ENCODE measurements around the gene NR2F6.
"Not testable (repeated sequence)": the region's sequence is repeated elsewhere in the genome, so short reads cannot be mapped to it uniquely, and the experiment has no call there.

NR2F6 gene

DNA sequence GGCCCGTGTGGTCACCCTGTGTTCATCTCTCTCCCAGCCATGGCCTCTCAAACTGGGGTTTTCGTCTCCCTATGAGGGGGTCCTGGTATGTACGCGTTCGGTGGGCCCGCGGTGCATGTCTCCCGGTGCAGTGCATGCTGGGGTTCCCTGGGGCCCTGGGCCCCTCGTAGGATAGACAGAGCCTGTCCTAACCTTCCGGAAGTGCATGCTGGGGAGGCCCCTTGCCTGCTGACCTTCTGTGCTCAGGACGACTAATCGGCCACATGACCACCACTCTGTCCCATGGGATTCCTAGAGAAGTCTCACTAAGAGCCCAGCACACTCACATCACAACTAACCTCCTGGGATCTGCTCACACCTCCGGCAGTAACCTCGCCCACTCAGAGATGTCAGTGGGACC, 35.4 kb downstream of the NR2F6 start:
- no peak for DNase-seq

DNA sequence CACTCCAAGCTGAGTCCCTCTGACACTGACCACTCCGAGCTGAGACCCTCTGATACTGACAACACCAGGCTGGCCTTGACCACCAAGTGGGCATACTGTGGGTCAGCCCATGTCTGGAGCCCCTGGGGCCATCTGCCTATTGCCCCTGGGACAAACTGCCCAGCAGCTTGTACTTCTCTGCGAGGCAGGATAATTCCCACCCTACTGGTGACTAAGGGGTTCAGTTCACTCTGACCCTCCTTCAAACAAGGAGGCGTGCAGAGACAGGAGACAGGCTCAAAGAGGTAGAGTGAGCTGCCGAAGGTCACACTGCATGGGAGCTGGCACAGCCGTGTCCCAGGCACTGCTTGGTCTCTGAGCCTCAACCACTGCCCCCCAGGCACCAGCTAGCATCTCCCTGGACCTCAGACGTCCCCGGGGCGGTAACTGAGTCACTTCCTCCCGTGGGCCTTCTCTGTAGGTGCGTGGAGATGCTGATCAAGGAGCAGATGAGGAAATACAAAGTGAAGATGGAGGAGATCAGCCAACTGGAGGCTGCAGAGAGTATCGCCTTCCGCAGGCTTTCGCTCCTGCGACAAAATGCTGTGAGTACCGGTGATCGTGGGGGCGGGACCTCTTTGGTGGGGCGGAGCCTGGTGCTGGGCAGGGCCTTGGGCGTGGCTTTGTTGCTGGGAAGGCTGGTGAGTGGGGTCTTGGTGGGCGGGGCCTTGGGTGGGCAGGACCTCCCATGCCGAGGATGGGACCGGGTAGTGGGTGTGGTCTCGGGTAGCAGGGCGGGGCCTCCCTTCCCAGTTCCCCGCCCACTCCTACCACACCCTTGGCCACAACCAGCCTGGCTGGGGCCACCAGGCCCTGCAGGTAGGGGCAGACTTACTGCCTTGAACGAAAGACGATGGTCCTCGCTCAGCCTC, 36.3 kb downstream of the NR2F6 start:
- DNase-seq = no peak

DNA sequence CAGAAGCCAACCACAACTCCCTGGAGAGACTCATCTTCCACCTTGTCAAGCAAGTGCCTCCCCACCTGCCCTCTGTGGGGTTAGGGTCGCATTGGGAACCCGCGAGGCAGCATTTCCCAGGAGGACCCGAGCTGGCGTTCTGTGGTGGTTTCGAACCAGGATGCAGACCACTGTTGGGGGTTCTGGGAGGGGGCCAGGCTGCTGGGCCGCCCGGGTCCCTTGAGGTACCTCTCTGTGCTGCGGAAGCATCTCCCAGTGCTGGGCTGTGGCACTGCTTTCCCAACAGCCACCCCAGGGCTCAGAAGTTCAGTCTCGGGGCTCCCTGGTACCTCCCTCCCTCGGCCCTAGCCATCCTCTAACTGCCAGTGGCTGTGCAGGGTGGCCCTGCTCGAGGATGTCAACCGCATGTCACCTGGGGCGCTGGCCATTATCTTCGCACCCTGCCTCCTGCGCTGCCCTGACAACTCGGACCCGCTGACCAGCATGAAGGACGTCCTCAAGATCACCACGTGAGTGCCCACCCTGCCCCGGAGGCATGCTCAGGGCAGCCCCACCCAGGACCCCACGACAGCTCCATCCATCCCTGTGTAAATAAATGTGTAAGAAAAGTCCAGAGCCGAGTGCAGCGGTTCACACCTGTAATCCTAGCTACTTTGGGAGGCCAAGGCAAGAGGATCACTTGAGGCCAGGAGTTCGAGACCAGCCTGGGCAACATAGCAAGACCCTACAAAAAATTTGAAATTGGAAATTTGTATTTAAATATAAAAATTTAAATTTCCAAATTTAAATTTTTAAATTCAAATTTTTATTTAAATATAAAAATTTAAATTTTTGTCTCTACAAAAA, 38.8 kb downstream of the NR2F6 start:
- no peak for DNase-seq

DNA sequence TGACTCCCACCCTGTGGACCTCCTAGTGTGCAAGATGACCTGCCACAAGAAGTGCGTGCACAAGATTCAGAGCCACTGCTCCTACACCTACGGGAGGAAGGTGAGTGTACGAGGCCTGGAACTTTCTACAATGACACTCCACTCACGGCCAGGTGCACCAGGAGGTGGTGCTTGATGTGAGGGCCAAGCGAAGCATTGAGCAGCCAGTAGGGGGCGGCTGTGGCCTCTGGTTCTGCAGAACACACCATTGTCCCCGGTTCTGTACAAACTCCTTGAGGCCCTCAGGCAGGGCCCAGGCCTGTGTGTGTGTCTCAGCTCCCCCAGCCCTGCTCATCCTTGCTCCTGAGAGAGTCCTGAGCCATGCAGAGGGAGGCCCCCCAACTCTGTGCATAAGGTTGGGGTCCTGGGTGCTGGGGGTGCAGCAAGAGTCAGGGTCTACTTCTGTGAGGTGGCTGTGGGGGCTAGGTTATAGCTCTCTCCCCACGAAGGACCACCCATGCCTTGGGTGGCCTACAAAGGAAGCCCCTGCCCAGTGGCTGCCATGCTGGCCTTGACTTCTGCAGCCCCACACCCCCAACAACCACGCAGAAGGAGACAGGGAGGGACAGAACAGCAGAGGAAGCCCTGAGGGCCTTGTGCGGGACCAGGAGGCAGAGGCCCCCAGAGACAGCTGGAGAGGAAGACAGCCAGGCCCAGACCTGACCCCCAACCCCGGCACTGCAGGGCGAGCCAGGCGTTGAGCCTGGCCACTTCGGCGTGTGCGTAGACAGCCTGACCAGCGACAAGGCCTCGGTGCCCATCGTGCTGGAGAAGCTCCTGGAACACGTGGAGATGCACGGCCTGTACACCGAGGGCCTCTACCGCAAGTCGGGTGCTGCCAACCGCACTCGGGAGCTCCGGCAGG, 40.2 kb downstream of the NR2F6 start:
- peak; percentile 44 for DNase-seq

DNA sequence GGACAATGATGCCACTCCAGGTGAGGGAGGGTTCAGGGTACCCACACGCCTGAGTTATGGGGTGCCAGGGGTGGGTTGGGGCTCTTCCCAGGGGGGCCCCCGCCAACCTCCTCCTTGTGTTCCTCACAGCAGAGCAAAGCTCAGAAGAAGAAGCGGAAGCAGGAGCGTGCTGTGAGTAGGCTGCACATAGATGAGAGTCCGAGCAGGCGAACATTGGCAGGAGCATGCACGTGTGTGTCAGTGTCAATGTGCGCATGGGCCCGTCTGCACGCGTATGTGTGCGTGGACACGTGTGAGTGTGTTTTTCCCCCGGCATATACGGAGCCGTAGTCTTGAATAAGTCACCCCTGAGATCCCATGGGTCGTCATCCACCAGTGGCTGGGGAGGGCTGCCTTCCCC, 43.0 kb downstream of the NR2F6 start:
- DNase-seq = no peak

DNA sequence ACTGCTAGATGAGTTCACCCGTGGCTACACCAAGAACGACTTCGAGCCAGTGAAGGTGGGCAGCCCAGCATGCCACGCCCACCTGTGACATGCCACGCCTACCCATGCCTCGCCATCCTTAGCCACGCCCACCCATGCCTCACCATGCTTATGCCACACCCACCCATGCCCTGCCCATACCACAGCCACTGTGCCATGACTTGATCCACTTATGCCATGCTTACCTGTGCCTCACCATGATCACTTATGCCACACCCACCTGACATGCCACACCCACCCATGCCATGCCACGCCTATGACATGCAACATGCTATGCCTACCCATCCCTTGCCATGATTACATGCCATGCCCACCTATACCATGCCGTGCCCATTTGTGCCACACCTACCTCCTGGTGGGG, 43.5 kb downstream of the NR2F6 start:
- DNase-seq = no peak

DNA sequence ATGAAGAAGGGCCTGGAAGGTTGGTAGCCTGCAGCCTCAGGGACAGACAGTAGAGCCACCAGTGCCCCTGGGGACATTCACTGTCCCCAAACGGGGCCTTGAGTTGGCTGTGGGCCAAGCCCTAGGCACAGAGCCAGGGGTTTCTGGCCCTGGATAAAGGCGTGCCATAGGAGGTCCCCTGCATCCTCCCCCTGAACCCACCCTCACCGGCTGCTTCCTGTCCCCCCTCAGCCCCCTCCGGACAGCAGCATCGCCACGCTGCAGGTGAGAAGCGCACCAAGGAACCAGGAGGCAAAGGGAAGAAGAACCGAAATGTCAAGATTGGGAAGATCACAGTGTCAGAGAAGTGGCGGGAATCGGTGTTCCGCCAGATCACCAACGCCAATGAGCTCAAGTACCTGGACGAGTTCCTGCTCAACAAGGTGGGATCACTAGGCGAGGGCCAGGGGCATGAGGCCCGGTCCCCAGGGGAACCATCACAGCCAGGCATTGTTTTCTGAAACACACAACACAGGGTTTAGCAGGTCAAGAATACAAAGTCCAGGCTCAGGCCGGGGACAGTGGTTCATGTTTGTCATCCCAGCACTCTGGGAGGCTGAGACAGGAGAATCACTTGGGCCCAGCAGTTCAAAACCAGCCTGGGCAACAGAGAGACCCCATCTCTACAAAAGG, 45.2 kb downstream of the NR2F6 start:
- DNase-seq = no peak

DNA sequence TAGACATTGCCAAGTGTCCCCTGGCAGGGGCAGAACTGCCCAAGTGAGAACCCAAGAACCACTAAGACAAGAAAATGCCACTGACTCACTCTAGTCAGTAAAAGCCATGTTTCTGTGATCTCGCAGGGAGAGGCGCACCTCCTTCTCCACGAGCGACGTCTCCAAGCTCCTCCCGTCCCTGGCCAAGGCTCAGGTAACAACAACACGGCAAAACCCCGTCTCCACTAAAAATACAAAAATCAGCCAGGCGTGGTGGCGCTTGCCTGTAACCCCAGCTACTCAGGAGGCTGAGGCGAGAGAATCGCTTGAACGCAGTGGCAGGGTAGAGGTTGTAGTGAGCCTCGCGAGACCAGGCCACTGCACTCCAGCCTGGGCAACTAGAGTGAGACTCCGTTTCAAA, 48.1 kb downstream of the NR2F6 start:
- DNase-seq = no peak

DNA sequence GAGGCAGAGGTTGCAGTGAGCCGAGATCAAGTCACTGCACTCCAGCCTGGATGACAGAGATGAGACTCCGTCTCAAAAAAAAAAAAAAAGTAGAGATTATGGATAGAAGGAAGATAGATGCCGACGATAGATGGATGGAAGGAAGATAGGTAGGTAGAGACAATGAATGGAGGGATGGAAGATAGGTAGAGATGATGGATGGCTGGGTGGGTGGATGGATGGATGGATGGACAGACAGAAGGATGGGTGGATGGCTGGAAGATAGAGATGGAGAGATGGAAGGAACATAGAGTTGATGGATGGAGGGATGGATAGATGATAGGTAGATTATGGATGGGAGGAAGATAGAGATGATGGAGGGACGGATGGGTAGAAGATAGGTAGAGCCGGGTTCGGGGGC, 49.1 kb downstream of the NR2F6 start:
- no peak for DNase-seq

DNA sequence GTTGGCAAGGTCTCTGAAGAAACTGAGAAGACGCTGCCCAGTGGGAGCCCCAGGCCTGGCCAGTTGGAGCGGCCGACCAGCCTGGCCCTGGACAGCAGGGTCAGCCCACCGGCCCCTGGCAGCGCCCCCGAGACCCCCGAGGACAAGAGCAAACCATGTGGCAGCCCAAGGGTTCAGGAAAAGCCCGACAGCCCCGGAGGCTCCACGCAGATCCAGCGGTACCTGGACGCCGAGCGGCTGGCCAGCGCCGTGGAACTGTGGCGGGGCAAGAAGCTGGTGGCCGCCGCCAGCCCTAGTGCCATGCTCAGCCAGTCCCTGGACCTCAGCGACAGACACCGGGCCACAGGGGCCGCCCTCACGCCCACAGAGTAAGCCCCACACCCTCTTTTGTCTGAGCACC, 50.6 kb downstream of the NR2F6 start:
- DNase-seq = no peak

DNA sequence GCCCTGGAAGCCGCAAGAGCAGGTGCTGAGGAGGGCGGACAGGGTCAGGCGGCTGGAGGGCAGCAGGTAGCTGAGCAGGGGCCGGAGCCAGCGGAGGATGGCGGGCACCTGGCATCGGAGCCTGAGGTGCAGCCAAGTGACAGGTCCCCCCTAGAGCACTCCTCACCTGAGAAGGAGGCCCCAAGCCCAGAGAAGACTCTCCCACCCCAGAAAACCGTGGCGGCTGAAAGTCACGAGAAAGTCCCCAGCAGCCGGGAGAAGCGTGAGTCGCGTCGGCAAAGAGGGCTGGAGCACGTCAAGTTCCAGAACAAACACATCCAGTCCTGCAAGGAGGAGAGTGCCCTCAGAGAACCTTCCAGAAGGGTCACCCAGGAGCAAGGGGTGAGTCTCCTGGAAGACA, 51.1 kb downstream of the NR2F6 start:
- DNase-seq = no peak

DNA sequence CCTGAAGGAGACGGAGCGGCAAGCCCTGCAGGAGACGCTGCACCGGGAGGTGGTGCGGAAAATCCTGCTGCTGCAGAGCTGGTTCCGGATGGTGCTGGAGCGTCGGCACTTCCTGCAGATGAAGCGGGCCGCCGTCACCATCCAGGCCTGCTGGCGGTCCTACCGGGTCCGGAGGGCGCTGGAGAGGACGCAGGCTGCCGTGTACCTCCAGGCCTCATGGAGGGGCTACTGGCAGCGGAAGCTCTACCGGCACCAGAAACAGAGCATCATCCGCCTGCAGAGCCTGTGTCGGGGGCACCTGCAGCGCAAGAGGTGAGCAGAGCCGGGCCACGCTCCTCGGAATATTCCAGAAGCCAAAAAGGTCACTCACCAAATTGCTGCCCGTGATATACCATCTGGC, 53.0 kb downstream of the NR2F6 start:
- no peak for DNase-seq

DNA sequence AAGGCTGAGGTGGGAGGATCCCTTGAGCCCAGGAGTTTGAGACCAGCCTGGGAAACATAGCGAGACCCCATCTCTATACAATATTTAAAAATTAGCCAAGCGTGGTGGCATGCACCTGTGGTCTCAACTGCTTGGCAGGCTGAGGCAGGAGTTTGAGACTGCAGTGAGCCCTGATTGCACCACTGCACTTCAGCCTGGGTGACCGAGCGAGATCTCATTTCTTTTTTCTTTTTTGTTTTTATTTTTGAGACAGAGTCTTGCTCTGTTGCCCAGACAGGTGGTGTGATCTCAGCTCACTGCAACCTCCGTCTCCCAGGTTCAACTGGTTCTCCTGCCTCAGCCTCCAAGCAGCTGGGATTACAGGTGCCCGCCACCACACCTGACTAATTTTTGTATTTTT, 54.0 kb downstream of the NR2F6 start:
- not testable (repeated sequence) for DNase-seq

DNA sequence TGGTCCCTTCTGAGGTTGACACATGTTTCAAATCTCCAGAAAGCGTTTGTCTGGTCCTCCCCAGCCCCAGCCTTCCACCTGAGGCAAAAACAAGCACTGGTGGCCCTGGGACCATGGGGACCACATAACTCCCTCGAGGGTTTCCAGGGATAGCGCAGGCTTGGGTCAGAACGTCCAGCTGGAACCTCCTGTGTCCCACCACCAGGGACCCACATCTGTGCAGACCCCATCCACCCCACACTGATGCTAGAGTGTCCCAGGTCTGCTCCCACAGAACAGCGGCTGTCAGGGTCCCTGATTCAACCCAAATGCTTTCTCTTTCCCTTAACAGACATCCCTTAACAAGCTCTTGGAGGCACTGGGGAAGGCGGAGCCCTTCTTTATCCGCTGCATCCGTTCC, 60.1 kb downstream of the NR2F6 start:
- DNase-seq = no peak

DNA sequence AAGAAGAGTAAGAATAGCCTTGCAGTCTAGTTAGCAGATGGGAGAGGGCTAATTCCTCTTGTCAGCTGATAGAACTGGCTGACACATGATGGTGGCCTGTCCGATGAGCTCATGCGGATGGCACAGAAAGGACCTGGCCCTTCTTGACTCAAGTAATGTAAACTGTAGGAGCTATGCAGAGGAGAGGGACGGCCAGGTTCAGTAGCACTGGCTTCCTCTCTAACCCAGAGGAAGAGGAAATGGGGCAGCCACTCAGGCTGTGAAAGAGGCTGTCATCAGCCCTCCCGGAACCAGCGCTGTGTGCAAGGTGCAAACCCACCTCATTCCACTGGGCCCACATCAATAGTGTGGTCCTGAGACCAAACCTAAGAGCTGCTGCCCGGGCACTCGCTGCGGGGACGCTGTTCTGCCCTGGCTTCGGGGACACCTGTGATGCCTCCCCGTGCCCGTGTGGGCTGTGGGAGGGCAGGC, 61.3 kb downstream of the NR2F6 start:
- DNase-seq = no peak

DNA sequence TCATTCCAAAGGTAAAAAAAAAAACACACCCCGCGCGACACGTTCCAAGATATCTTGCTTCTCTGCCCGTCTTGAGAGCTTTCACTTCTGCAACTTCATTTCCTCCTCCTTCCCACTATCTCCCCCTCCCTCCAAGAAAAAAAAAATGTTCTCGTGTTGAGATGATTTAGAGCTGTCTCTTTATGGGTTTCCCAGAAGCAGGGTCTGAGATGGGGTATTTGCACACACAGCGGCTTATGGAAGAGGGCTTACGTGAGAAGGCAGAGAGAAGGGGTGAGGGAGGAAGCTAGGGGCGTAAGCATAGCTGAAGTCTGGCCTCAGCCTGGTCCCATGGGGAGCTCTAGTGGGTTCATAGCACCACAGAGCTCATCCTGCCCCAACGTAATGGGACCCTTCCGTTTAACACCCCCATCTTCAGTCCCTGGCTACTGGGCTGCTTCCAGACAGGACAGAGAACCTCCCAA, 61.8 kb downstream of the NR2F6 start:
- DNase-seq = no peak

DNA sequence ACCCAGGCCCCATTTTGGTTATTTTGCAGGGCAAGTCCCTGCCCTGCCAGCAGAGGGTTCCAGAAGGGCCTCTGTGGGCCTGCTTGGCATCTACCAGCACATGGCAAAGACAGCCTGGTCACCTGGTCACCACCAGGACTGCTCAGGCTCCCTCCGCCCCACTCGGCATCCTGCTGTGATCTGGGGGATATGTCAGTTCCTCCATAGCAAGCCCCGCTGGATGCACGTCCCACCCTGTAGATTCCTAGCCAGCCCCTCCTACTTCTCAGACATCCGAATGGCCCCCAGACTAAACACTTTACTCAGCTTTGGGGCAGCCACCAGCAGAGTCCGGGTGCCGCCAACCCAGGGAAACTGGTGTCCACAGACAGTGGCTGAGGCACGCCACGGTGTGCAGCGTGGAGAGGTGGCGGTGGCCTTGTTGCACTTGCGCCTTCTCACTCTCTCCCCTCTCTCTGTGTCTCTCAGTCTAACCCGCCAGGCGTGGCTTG, 62.4 kb downstream of the NR2F6 start:
- DNase-seq = no peak

Measured in HCEC 1CT (cell line).